ENCODE results near the gene PCDH9.
"Not testable (repeated sequence)": the region's sequence is repeated elsewhere in the genome, so short reads cannot be mapped to it uniquely, and the experiment has no call there.

Gene PCDH9

DNA sequence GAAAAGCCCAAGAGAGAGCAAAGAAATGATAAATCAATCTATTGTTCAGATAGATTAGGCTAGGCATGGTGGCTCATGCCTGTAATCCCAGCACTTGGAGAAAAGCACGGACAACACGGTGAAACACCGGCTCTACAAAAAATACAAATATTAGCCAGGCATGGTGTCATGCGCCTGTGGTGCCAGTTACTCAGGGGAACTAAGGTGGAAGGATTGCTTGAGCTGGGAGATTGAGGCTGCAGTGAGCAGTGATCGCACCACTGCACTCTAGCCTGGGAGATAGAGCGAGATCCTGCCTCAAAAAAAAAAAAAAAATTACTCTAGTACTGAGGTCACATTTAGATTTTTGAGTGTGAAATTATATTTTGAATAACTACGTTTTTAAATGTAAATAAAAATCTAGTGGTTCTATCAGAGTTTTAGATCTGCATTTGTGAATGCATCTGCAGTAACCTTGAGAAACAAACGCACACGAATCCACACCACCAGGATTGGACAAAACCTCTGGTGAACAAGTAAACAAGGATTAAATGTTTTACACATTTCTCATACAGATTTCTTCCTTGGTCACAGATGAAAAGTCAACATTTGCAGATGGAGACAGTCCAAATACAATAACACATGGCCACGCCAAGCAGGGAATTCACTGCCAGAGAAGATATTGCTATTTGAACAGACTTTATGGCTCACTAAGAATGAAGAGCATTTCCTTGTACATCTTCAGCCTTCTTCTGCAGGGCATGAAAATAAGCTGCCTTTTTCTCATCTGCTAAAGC lies 917.6 kb downstream of the PCDH9 start:
- DNase-seq, result peak; percentile 88

DNA sequence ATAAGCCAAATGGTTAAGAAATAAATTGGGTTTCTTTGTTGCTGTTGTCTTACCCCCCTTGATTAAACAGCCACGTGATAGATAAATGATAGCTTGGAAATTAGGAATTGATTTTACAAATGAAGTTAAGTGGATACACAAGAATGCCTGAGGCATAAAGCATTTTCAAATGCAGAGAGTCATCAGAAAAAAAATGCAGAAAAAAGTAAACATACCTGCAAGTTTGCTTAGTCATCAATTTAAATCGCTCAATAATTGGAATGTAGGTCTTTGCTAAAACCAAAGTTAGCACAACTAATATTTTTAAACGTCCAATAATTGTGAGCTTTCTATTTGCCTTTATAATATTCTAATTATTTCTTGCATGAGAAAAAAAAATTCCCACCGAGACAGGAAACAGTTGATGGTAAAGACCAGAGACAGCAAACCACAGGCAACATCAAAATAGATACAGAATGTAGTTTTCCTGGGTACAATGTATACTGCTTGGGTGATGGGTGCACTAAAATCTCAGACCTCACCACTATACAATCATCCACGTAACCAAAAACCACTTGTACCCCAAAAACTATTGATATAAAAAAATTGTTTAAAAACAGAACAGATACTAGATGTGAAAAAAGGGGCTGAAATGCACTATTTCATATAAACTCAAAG lies 924.0 kb downstream of the PCDH9 start:
- DNase-seq, result no peak

DNA sequence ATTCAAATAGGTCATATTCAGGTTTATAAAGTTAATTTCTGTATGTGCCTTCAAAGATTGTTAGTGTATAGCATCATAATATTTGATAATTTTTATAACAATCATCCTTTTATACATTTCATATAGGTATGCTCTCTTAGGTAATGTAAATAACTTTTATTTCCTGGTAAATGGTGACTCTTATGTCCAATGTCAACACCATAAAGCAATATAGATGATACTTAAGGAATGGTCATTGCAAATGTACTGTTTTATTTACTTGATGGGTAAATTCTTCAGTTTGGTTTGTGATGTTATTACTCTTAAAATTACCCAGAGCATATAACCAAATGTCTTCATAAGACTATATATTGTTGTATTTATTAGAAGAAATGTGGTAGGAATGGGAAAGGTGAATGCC lies 928.7 kb downstream of the PCDH9 start:
- DNase-seq, result no peak

DNA sequence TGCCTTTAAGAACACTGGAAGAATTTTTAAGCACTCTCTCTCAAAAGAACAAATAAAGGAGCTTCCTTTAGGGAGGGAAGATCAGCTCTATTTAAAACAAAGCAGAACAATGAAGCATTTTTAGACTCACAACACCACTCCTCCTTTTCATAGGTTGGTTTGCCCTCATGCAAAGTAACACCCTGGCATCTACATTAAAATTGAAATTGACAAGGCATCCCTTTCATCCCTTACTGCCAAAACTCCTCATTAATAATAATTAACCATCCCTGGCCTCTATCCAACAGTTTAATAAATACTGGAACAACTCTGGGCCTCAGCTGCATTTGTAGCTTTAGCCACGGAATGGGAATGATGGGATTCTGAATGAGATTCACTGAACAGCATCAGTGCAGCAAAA lies 929.1 kb downstream of the PCDH9 start:
- DNase-seq, result no peak

DNA sequence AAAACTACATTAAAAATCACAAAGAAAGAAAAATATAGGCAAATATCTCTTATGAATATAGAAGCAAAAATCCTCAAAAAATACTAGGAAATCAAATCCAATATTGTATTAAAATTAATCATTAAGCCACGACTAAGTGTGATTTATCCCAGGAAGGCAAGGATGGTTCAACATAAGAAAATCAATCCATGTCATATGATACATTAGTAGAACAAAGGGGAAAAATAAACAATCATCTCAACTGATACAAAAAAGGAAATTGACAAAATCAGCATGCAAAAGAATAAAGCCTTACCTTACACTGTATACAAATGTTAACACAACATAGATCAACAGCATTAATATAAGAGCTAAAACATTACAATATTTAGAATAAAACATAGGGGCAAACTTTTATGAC lies 933.3 kb downstream of the PCDH9 start:
- DNase-seq, result no peak

DNA sequence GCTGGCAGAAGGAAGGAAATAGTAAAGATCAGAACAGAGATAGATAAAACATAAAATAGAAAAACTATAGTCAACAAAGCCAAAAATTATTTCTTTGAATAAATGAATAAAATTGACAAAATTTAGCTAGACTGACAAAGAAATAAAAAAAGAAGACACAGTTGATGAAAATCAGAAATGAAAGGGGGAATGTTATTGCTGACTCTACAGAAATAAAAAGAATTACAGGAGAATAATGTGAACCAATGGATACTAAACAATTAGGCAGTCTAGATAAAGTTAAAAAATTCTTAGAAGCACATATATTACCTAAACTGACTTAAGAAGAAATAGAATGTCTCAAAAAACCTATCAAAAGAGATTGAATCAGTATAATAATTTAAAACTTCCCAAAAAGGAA lies 933.8 kb downstream of the PCDH9 start:
- DNase-seq, result no peak

DNA sequence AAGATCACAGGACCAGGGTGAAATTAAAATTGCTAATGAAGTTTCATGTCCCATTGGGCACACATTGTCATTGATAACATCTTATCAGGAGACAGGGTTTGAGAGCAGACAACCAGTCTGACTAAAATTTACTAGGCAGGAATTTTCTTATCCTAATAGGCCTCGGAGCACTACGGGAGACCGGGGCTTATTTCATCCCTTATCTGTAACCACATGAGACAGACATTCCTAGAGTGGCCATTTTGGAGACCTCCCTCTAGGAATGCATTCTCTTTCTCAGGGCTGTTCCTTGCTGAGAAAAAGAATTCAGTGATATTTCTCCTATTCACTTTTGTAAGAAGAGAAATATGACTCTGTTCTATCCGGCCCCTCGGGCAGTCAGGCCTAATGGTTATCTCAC lies 943.3 kb downstream of the PCDH9 start:
- not testable (repeated sequence) for DNase-seq

DNA sequence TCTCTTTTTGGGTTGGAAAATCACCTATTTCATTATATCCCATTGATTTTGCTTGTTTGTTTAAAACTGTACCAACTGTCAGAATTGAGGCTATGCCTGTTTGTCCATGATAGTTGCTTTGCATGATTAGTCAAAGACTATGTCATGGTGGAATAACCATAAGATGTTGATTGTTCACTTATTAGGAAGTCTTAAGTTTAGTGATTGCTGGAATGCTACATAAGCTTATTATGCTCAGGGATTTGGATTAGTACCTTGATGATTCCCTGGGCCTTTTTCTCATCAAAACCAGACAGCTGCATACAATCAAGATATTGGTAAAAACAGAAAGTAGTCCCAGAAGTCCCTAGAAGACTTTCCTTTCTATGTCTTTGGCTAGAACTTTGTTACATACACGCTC lies 954.7 kb downstream of the PCDH9 start:
- no peak for DNase-seq

DNA sequence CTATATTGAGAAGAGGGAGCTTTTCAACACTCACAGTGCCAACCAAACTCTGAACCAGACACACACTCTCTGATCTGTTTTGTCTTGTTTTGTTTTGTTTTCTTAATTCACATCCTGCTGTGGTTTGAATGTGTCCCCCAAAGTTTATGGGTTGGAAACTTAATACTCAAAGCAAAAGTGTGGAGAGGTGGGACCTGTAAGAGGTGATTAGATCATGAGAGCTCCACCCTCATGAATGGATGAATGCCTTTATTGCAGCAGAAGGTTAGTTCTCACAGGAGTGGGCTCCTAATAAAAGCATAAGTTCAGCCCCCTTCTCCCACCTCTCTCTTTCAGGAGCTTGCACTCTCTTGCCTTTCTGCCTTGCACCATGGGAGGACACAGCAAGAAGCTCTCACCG lies 957.1 kb downstream of the PCDH9 start:
- no peak for DNase-seq

DNA sequence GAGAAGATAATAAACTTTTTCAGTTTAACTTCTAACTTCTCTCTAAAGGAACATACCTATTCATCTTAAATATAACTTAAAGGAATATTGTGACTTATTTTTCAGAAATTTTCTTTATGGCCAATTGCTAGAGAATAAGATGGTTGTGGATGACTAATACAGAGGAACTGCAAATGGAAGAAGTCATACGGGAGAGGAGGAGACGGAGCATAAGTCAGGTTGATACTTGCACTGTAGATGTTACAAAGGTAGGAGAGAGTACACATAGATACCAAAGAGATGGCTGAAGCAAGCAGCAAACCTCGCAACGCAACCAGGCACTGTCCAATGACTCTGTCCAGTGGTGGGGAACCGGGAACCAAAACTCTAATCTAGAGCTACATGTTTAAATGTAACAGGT lies 963.4 kb downstream of the PCDH9 start:
- DNase-seq, result no peak

DNA sequence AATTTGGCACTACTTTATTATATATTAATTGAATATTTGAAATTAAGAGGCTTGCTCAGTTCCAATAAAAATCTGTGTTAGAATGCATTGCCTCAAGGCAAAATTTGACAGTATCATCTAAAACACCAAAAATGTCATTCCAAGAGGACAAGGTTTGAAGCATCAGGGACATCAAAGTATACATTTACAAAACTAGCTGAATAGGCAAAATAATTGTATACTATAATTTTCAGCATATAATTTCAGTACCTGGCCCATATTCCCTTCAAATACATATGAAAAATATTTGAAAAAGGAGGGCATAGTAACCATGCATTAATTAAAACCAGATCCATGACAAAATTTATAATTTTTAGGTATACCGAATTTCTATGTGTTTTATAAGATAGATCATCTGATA lies 963.8 kb downstream of the PCDH9 start:
- DNase-seq, result no peak

DNA sequence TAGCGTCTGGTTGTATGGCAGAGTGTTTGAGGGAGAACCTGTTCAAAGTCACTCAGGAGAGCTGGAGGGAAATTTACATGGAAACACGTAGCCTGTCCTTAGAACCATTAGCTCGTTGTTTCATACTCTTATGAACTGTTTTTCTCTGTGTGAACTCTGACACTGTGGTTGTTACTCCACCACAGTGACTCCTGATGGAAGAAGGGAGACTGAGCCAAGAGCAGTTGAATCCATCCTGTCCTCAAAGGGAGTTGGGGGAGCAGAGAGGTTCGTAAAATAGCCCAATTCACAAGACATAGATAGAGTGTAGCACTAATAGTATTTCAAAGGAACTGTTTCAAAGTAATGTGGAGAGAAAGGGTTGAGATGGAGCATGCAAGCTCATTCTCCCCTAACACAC lies 964.8 kb downstream of the PCDH9 start:
- no peak for DNase-seq

DNA sequence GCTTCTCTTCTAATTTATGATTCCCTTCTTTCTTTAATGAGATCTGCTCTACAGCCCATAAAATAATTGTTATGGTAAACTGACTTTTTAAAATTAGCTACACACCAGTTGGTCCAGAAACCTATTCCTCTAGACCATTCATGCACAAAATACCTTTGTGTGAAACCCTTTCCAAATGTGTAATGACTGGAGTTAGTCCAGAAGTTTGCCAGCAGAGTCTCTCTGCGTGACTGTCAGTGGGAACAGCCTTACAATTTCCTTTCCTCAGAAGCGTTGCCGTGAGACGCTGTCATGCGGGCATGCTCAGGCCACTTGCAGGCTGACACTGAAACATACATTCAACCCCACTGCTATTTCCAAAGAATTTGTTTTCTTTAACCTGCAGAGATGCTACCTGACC lies 965.2 kb downstream of the PCDH9 start:
- DNase-seq, result no peak

DNA sequence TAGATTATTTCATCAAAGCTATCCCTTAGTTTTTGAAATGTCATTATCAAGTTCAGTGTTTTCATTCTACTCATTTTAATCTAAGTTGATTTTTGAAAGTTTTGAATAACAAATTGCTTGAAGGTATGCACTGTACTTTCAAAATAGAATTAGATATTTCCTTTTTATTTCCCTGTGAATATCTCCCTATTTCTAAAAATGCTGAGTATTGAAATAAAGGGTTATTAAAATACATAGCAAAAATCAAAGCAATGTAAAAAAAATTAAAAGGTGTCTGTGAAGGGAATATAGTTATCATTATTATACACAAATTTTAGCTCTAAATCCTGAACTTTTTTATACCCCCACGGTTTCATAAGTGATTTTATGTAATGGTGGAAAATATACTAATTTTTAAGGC lies 967.8 kb downstream of the PCDH9 start:
- no peak for DNase-seq

DNA sequence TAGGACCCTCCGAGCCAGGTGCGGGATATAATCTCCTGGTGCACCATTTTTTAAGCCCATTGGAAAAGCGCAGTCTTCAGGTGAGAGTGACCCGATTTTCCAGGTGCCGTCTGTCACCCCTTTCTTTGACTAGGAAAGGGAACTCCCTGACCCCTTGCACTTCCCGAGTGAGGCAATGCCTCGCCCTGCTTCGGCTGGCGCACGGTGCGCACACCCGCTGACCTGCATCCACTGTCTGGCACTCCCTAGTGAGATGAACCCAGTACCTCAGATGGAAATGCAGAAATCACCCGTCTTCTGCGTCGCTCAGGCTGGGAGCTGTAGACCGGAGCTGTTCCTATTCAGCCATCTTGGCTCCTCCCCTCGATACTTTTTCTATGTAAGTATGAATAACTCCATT lies 970.7 kb downstream of the PCDH9 start:
- DNase-seq, result not testable (repeated sequence)
